ENCODE data around the gene PPP1R26.

- TF ChIP-seq CTCF (IDR thresholded peaks at IDR 0.05) (no peak), POLR2A (IDR thresholded peaks at IDR 0.05) (no peak)
These were observed 27.8 kb downstream of the PPP1R26 start for GRCh38 chr9:135507104-135508035.
